ENCODE results near the gene ZFAND3.
A peak's percentile ranks its signal among the peaks of the same experiment; 100 is the strongest.
"Not testable (repeated sequence)": the region's sequence is repeated elsewhere in the genome, so short reads cannot be mapped to it uniquely, and the experiment has no call there.

The ZFAND3 gene

DNA sequence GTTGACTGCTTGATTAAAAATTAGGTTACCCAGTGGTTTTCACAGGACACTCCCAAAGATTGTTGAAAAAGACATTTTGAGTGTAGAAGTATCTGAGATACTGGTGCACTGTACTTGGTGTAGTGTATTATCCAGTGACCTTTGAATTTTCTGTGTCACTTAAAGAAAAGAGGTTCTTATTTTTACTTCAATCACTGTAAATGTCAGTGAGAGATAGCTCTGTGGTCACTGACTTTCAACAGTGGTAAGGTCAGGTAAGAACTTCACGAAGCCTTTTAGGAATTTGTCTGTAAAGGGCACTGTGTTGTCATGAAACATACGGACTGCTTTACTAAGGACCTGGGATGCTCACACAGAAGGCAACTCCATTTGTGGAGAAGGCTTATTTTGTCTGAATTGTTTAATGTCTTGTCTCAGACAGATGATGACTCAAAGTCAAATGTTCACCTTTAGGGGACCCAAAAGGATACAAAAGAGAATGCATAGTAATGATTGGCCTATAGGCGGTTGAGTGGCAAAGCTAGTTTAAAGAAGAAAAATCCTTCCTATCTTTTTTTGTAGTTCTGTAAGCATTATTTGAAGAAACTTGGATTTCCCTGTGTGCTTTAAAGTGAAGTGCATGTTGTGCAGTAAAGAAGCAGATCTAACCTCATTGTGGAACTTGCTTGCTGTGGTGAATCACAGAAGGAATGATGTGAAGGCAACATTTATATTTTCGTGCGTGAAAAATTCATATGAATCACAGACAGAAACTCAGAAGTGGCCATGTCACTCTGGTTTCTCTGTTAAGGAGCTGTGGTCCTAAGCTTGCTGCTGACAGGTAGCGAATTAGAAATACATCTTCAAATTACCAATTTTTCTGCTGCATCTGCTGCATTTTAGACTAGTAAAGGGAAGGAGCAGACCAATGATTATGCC, 47.3 kb downstream of the ZFAND3 start:
- peak; percentile 28 for DNase-seq

DNA sequence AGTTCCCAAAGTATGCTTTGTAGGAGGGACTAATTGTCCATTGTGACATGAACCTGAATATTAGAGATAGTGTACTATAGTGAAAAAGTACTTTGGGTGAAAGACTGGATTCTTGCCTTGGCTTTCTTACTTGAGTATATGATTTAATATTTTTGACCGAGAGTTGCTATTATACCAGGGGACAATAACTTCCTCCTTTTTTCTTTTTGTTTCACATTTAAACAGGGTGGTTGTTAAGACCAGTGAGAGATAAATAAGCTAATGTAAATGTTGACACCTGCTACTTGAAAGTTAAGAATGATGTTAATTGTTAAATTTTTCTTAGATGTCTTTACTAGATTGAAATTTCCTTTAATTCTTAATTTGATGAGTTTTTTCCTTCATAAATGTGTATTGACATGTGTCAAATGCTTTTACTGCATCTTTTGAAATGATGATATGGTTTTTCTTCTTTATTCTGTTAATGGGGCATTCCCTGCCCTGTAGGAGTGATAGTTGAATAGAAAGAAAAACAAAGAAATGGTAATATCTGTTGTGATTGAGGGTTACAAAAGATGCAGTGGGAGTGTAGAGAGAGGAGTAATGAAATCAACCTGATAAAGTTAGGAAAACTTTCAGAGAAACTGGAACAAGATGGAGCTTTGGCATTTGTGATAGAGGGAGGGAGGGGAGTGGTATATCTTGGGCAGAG, 48.4 kb downstream of the ZFAND3 start:
- DNase-seq, result no peak

DNA sequence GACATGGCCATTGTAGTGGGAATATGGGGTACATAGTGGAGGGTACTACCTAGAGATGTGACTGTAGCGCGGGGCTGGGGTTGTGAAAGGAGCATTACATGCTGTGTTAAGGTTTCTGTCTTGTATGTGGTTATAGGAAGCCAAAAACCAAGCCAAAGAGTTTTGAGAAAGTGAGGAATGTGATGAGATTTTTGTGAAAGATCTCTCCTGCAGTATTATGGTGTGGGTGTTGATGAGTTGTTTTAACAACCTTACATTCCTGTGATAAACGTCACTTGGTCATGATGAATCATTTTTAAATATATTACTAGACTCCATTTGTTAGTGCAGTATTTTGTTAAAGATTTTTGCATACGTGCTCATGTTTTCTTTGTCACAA, 48.9 kb downstream of the ZFAND3 start:
- peak; percentile 81 for DNase-seq

DNA sequence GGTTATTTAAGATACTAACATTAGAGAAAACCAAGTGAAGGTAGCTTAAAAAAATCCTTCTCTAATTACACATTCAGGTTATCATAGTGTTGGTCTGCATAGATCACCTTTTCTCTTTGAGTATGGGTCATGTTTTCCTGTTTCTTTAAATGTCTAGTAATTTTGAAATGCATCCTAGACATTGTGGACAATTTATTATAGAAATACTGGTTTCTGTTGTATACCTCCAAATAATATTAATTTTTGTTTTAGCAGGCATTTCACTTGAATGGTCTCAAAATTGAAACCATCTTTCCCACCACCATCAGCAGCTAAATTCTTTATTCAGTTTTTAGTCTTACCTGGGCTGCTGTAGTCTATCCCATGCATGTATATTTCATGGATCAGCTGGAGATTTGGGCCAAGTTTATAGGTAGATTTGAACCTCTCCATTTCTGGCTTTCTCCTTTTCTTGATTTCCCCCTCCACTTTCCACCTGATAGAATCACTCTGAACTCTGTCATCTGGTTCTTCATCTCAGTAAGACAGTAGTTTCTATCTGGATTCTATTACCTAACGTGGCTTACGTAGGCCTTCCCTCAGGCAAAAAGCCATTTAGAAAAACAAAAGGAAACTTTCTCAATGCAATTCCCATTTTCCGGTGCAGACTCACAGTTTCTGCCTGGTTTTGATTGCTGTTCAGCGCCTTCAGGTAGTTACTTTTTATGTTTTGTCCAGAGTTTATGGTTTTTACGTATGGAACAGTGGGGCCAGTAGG, 52.3 kb downstream of the ZFAND3 start:
- DNase-seq, result no peak

DNA sequence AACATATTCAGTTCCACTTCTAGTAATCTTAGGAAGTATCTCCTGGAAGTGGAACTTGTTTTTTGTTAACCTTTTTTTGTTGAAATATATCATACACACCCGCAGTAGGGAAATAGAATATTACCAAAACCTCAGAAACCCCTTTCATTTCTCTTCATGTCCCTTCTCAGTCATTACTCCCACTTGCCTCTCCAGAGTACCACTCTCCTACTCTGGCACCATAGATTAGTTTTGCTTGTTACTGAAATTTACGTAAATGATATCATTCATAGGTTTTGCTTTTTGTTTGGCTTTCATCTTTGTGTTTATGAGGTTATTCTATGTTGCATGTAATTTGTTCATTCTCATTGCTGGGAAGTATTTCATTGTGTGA, 52.8 kb downstream of the ZFAND3 start:
- no peak for DNase-seq

DNA sequence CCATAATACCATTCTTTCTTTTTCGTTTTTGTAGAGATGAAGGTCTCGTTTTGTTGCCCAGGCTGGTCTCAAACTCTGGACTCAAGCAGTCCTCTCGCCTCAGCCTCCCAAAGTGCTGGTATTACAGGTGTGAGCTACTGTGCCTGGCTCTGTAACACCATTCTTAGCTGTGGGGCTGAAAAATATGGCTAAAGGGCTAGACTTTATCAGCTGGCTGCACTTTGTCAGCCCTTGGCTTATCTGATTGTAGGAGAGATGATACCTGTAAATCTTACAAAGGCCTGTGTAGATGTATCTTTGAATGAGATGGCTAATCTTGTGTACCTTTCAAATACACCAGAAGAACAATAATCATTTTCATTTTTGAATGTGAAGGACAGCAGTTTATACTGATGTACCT, 55.2 kb downstream of the ZFAND3 start:
- DNase-seq, result no peak

DNA sequence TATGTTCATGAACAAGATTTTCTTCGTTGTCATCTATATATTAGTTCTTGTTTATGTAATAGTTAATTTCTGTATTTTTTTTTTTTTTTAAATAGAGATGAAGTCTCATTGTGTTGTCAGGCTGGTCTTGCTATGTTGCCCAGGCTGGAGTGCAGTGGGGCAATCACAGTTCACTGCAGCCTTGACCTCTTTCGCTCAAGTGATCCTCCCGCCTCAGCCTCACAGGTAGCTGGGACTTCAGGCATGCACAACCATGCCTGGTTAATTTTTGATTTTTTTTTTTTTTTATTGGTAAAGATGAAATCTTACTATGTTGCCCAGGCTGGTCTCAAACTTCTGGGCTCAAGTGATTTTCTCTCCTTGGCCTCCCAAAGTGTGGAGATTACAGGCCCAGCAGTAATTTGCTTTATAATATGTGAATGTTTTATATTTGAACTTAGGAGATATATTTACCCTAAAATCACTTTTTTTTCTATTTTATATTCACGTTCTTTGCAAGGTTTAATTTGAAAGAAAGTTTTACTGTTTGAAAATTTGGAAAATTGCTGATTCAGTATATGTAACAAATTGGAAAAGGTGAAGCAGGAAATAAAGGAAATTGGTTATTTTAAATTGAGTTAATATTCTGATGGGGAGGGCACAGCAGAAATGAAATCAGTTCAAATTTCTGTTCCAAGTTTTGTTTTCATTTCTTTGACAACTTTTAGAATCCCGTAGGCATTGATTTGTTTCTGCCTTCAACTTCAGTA, 56.2 kb downstream of the ZFAND3 start:
- no peak for DNase-seq

DNA sequence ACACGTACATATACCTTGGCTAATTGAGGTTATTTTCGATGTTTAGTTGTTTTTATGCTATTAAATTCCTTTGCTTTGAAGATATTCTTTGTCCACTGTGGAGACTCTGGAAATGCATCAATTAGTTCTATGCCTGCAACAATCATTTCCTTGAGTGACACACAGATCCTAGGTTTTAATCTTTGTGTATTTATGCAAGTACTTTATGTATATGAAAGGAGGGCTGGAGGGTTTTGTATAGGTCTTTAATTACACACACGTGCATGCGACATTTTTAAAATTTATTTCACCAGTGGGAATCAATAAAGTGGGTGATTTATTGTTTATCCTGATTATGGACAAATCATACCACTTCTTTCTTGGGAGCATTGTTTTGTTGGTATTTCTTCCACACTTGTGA, 57.3 kb downstream of the ZFAND3 start:
- DNase-seq, result no peak

DNA sequence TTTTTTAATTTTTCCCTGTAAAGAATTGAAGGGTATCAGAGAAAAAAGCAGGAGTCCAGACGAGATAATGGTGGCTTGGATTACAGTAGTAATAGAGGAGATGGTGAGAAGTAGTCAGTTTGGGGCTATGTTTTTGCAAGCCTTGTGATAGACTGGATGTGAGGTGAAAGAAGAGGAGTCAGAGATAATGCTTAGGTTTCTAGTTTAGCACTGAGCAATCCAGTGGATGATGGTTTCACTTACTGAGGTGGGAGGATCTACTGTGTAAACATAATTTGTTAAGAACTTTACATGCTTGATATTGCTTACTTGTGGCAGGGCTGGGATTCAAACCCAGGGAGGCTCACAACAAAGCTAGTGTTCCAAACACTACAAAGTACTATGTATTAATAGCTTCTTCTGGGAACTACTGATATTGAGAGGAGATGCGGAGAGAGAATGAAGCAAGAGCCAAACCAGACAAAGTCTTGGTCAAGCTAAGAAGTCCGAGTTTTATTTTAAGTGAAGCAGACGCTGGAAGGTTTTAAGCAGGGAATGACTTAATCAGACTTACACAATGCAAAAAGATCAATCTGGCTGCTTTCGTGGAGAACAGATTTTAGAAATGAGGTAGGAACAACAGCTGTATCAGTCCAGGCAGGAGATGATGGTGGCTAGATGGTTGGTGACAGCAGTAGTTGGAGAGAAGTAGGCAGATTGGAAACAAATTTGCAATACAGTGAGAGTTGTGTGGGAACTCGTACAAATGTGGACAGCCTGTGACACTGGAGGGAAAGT, 58.0 kb downstream of the ZFAND3 start:
- no peak for DNase-seq

DNA sequence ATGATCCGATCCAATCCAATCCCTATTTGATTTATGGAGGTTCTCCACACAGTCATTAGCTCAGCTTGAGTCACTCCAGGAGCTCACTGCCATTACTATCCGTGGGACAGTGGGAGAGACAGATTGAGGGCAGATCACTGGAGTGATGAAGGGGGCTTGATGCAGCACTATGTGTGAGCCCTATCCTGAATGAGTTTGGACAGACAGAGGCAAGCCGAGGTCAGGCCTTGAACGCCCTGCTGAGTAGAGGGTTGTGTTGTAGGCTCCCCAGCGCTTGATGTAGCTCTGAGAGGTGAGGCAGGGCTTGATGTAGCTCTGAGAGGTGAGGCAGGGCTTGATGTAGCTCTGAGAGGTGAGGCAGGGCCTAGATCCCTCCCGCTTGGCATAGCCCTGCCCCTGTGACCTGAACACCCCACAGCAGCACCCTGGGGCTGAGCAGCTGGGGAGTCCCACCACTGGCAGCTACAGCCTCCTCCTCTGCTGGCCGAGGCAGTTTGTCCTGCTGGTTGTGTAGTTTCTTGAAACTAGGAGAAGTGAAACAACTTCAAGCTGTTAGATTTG, 58.7 kb downstream of the ZFAND3 start:
- DNase-seq, result no peak

DNA sequence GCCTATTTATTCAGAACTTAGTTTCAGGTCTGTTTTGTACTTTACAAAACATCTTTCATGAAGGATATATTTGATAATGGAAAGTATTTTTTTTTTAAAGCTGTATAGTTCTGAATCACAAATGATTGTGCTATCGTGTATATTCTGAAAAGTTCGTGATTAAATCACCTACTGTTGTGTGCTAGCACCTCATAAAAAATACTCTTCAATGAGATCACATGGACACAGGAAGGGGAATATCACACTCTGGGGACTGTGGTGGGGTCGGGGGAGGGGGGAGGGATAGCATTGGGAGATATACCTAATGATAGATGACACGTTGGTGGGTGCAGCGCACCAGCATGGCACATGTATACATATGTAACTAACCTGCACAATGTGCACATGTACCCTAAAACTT, 61.1 kb downstream of the ZFAND3 start:
- DNase-seq, result not testable (repeated sequence)

DNA sequence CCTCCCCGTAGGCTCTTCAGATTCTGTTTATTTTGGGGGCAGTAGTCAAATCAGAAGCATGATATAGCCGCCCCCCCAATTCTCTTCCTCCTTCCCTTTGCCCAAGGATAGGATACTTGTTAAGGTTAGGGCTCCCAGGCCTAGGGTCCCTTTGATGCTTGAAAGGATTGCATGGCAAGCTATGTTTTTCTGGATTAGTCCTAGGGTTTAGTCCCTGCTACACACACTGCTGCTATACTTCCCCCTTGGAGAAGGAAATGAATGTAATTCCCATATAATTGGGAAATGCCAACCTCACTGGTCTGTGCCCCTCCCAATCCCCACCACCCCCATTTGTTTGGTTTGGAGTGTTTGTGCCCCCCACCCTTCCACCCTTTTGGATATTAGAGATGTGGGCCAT, 62.8 kb downstream of the ZFAND3 start:
- DNase-seq, result peak; percentile 24

DNA sequence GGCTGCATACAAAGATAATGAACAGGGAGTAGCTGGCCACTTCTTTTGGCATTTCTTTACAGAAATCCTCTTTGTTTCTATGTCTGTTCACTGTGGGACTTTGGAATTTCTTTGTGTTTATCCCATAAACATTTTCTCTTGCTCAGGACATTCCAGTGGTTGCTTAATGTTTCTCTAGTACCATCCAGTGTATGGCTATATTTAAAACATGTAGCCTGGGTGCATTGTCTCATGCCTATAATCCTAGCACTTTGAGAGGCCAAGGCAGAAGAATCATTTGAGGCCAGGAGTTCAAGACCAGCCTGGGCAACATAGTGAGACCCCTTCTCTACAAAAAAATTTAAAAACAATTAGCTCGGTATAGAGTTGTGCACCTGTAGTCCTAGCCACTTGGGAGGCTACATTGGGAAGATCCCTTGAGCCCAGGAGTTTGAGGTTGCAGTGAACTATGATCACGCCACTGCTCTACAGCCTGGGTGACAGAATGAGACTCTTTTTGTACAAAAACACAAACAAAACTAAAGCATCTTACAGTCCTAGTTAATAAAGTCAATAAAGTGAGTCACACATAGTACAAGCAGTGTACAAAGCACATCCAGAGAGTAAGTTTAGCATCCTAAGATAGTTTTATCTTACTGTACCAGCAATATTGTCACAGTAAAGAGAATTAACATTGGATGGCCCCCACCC, 63.3 kb downstream of the ZFAND3 start:
- DNase-seq, result peak; percentile 87

DNA sequence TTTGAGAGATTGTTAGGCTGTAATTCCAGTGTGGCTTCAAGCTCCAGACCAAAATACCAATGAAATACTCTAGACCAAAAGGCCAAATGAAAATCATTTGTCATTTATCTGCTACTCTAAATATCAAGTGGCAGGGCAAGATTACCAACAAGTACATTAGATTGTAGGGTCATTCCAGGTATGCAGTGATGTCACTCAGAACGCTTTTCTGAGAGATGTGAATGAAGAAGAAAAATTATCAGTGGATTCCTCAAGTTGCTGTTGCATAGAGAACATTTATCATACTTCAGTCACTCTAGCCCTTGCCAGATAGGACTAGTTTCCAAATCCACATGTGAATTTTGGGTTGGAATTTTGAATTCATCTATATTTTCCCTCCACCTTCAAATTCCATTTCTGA, 65.0 kb downstream of the ZFAND3 start:
- DNase-seq, result no peak

DNA sequence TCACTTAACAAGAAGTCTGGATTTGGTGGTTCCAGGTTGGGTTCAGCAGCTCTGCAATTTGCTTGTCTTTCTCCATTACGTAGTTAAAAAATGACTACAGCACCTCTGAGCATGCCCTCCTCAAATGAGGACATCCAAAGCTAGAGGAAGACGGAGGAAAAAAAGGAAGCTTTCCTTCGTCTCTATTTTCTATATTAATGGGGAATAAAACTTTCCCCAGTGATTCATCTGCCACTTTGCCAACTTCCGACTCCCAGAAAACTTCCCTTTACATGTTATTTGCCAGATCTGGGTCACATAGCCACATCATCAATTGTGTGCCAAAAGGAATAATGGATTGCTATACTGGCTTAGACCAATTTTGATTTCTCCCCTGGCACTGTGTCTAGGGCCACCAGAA, 69.5 kb downstream of the ZFAND3 start:
- DNase-seq, result no peak

DNA sequence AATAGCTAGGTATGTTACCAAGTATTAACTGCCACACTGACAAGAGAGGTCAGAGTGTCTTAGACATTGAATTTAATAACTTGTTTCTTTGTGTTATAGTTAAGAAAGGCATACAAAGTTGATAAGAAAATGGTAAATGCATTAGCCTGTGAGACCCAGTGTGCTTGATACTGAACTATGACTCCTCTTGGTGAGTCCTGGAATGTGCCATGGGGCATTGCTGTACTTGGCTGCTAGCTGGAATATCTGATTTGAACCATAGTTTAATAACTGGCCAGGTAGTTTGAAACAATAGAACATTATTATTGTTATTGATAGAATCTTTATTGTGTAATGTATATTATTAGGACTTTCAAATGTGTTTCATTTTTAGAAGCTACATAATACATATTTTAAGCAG, 70.0 kb downstream of the ZFAND3 start:
- DNase-seq, result no peak

DNA sequence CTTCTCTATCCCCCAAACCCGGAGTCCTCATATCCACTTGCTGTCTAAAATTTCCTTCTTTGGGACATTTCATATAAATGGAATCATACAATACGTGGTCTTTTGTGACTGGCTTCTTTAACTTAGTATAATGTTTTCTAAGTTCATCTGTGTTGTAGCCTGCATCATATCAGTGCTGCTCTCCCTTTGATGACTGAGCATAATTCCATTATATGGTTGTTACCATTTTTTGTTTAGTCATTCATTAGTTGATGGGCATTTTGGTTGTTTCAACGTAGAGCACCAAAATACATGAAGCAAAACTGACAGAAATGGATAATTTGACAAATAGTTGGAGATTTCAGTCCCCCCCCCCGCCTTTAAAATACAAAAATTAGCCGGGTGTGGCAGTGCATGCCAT, 71.5 kb downstream of the ZFAND3 start:
- DNase-seq, result no peak

DNA sequence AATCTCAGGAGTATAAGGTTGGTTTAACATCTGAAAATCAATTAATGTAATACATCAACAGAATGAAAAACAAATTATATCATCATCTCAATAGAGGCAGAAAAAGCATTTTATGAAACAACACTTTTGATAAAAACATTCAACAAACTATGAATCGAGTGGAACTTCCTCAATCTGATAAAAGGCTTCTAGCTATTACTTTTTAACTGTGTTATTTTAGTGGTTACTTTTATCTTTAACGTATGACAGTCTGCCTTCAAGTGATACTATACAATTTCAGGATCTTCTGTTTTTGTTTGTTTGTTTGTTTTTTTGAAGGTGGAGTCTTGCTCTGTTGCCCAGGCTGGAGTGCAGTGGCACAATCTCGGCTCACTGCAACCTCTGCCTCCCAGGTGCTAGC, 73.7 kb downstream of the ZFAND3 start:
- no peak for DNase-seq

DNA sequence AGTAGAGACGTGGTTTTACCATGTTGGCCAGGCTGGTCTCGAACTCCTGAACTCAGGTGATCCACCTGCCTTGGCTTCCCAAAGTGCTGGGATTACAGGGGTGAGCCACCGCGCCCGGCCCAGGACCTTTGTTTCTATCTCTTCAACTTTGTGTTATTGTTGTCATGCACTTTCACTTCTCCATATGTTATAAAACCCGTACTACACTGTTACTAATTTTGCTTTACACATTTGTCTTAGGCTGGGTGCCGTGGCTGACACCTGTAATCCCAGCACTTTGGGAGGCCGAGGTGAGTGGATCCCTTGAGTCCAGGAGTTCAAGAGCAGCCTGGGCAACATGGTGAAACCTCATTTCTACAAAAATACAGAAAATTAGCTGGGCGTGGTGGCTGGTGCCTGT, 74.2 kb downstream of the ZFAND3 start:
- DNase-seq, result not testable (repeated sequence)

DNA sequence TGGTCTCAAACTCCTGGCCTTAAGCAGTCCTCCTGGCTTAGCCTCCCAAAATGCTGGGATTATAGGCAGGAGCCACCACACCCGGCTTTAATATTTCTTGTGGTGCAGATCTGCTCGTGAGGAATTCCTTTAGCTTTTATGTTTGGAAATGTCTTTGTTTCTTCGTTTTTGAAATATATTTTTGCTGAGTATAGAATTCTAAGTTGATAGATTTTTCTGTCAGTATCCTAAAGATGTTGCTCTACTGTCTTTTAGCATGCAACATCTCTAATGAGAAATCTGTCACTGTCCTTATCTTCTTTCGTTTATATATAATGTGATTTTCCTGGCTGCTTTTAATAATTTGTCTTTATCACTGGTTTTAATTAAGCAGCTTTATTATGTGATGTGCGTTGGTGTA, 75.1 kb downstream of the ZFAND3 start:
- DNase-seq, result no peak

DNA sequence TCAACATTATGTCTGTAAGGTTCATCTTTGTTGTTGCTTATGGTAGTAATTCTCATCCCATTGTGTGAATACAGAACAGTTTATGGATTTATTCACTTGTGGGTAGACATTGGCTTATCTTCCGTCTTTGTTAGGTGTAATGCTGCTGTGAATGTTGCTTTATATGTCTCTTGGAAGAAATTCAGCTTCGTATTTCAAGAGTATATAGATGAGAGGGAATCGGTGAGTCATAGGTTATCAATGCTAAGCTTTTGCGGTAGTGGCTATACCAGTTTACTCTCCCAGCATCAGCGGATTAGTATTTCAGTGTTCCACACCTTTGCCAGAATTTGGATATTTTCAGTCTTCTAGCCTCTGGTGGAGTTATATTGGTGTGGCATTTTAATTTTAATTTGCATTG, 77.8 kb downstream of the ZFAND3 start:
- peak; percentile 28 for DNase-seq
